HepG2 (cell line): ENCODE data around the gene TMEM225B. TPM values are rescaled to one million over a fixed set of nuclear protein-coding genes. Genes with fewer than 3 reads are reported as not detected.

Experiments used
- CBX5 ChIP-seq: sonication (generic); formaldehyde crosslinking; IDR thresholded peaks from 2 replicates; pipeline ENCODE4 v1.4.0; 2020; ENCODE audit warnings: missing genetic modification reagents, borderline replicate concordance
- GATA4 ChIP-seq: sonication (generic); IDR thresholded peaks from 2 replicates; pipeline ENCODE4 v1.6.1; 2016; ENCODE audit warnings: antibody characterized with exemption, low read depth, borderline replicate concordance
- GTF3A ChIP-seq: sonication (generic); formaldehyde crosslinking; conservative IDR thresholded peaks from 2 replicates; pipeline ENCODE4 v1.4.0; 2020; ENCODE audit warnings: mild to moderate bottlenecking, missing genetic modification reagents
- NCOR1 ChIP-seq: fragments of 200-600 bp; sonication (generic); IDR thresholded peaks from 2 replicates; pipeline ENCODE4 v1.7.0; 2017; ENCODE audit warnings: antibody characterized with exemption, low read length, borderline replicate concordance
- PHF20 ChIP-seq: sonication (generic); formaldehyde crosslinking; IDR thresholded peaks from 2 replicates; pipeline ENCODE4 v1.5.0; 2020; ENCODE audit warnings: mild to moderate bottlenecking, missing genetic modification reagents
- PRPF4 ChIP-seq: fragments of 200-400 bp; formaldehyde crosslinking; IDR thresholded peaks from 2 replicates; pipeline ENCODE4 v1.6.1; 2016; ENCODE audit warnings: low read length, low read depth; ENCODE audit not compliant: poor library complexity, severe bottlenecking
- RFX1 ChIP-seq: fragments of 450-650 bp; IDR thresholded peaks from 2 replicates; pipeline ENCODE4 v1.6.1; 2017
- SP140L ChIP-seq: sonication (generic); formaldehyde crosslinking; IDR thresholded peaks from 2 replicates; pipeline ENCODE4 v1.4.0; 2020; ENCODE audit warnings: missing genetic modification reagents, borderline replicate concordance
- WIZ ChIP-seq: sonication (generic); formaldehyde crosslinking; IDR thresholded peaks from 2 replicates; pipeline ENCODE4 v1.5.1; 2020; ENCODE audit warnings: mild to moderate bottlenecking, missing genetic modification reagents
- ZNF296 ChIP-seq: sonication (generic); formaldehyde crosslinking; conservative IDR thresholded peaks from 2 replicates; pipeline ENCODE4 v1.5.0; 2020; ENCODE audit warnings: mild to moderate bottlenecking, missing genetic modification reagents
- ZNF326 ChIP-seq: sonication (generic); formaldehyde crosslinking; IDR thresholded peaks from 2 replicates; pipeline ENCODE4 v1.4.0; 2020; ENCODE audit warnings: missing genetic modification reagents, borderline replicate concordance
- ZNF431 ChIP-seq: sonication (generic); formaldehyde crosslinking; IDR thresholded peaks from 2 replicates; pipeline ENCODE4 v1.9.0; 2022; ENCODE audit warnings: missing genetic modification reagents, low read depth, mild to moderate bottlenecking, borderline replicate concordance
- ZNF614 ChIP-seq: IDR thresholded peaks from 2 replicates; pipeline ENCODE4 v1.6.1; 2018; ENCODE audit warnings: missing biosample characterization, missing genetic modification reagents, inconsistent platforms, borderline replicate concordance
- ZNF703 ChIP-seq: sonication (generic); formaldehyde crosslinking; IDR thresholded peaks from 2 replicates; pipeline ENCODE4 v1.5.1; 2020; ENCODE audit warnings: missing genetic modification reagents, mild to moderate bottlenecking, moderate library complexity, borderline replicate concordance
- ZNF749 ChIP-seq: sonication (generic); formaldehyde crosslinking; IDR thresholded peaks from 2 replicates; pipeline ENCODE4 v1.8.0; 2022; ENCODE audit warnings: mild to moderate bottlenecking, missing genetic modification reagents, moderate library complexity, borderline replicate concordance
- ZNF772 ChIP-seq: sonication (generic); formaldehyde crosslinking; IDR thresholded peaks from 2 replicates; pipeline ENCODE4 v1.5.0; 2020; ENCODE audit warnings: mild to moderate bottlenecking, missing genetic modification reagents
- ZNF775 ChIP-seq: sonication (generic); formaldehyde crosslinking; IDR thresholded peaks from 2 replicates; pipeline ENCODE4 v1.4.0; 2020; ENCODE audit warnings: missing genetic modification reagents, mild to moderate bottlenecking, moderate library complexity, borderline replicate concordance
- ZNF781 ChIP-seq: sonication (generic); formaldehyde crosslinking; IDR thresholded peaks from 2 replicates; pipeline ENCODE4 v1.5.1; 2020; ENCODE audit warnings: borderline replicate concordance, mild to moderate bottlenecking, missing genetic modification reagents; ENCODE audit errors: not compliant biosample characterization
- ZSCAN29 ChIP-seq: sonication (generic); formaldehyde crosslinking; conservative IDR thresholded peaks from 2 replicates; pipeline ENCODE4 v1.4.0; 2020; ENCODE audit warnings: mild to moderate bottlenecking, missing genetic modification reagents
- polyA plus RNA-seq, 8 experiments: library from polyadenylated mRNA; depleted of rRNA in 3 of 8; stranded (reverse) in 7 of 8; unstranded in 1 of 8; fragments of >200 nt; fragmentation: Illumina TruSeq in 4 of 8; extraction: Trizol in 4 of 8; gene quantifications; 2 replicates each; pipeline versions ENCODE4 v1.2.1 to v1.2.3, GENCODE V29; 2011 to 2016; ENCODE audit warnings: low read depth in 4 of 8, missing spikeins in 1 of 8, mixed read lengths in 1 of 8; ENCODE audit not compliant: insufficient read depth in 1 of 8
- total RNA-seq, 5 experiments: library from RNA; depleted of rRNA; stranded (reverse); fragments of >200 nt; fragmentation: Illumina TruSeq; extraction: Trizol; gene quantifications; 2 replicates each; pipeline ENCODE4 v1.2.3, GENCODE V29; 2016; ENCODE audit warnings: low read depth in 1 of 5
- TF ChIP-seq, protein P1 (sequence below): sonication (generic); formaldehyde crosslinking; IDR thresholded peaks from 2 replicates; pipeline ENCODE4 v1.5.0; 2020; ENCODE audit warnings: missing genetic modification reagents, mild to moderate bottlenecking, borderline replicate concordance
- TF ChIP-seq, protein P2 (sequence below): sonication (generic); formaldehyde crosslinking; IDR thresholded peaks from 2 replicates; pipeline ENCODE4 v1.9.0; 2021; ENCODE audit warnings: missing genetic modification reagents, mild to moderate bottlenecking, borderline replicate concordance
- TF ChIP-seq, protein P3 (sequence below): sonication (generic); formaldehyde crosslinking; IDR thresholded peaks from 2 replicates; pipeline ENCODE4 v1.9.0; 2021; ENCODE audit warnings: missing genetic modification reagents, borderline replicate concordance
- TF ChIP-seq, protein P4 (sequence below): IDR thresholded peaks from 2 replicates; pipeline ENCODE4 v1.6.1; 2016; ENCODE audit warnings: missing genetic modification reagents, missing compliant biosample characterization

The TMEM225B gene
- total and polyA plus RNA-seq, 2 of the 13 experiments (the other 11 are each of a cell fraction or from before 2014, with no cell fraction given), result 0.78 to 0.95 TPM

DNA sequence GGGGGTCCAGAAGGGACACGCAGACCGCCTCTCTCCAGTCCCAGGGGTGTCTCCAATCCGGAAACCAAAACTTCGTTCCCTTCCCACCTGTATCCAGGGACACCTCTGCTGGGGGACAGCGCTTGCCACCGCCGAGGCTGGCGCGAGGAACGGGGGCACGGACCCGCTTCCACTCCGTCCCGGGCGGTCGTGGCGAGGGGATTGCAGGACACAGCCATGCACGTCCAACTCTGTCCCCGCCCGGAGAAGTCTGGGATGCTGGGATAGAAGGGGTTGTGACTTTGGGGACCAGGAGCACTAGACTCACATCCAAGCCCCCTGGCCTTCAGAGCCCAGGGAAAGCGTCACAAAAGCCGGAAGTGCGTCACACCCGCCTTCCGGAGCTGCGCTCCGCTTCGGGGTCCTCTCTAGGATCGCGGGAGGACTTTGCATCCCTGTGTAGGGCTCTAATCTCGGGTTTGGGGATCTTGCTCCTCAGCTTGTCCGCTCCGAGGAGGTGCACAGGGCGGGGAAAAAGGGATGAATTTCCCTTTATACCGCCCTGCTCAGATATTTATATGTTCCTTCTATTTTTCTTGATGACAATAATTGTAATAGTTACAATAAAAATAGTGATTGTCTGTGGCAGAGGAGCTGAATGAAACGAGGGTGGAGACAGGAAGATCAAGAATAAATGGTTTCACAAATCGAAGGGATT lies 46.2 kb upstream of the TMEM225B start, which contains the start of gene FAM200A (continued):
- TF ChIP-seq, protein P1, sequence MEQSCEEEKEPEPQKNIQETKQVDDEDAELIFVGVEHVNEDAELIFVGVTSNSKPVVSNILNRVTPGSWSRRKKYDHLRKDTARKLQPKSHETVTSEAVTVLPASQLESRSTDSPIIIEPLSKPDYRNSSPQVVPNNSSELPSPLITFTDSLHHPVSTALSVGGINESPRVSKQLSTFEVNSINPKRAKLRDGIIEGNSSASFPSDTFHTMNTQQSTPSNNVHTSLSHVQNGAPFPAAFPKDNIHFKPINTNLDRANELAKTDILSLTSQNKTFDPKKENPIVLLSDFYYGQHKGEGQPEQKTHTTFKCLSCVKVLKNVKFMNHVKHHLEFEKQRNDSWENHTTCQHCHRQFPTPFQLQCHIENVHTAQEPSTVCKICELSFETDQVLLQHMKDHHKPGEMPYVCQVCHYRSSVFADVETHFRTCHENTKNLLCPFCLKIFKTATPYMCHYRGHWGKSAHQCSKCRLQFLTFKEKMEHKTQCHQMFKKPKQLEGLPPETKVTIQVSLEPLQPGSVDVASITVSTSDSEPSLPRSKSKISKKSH (CRISPR knock-in tag), result peak; percentile 80; the same call in 1 of the 2 replicates
- peak; percentile 65; the same call in 1 of the 2 replicates for TF ChIP-seq ZNF614 (CRISPR knock-in tag)
- TF ChIP-seq CBX5 (CRISPR knock-in tag), result peak; percentile 55; the same call in 1 of the 2 replicates
- TF ChIP-seq GATA4, result no peak
- TF ChIP-seq ZNF431 (CRISPR knock-in tag), result no peak
- TF ChIP-seq PRPF4, result no peak
- TF ChIP-seq, protein P2, sequence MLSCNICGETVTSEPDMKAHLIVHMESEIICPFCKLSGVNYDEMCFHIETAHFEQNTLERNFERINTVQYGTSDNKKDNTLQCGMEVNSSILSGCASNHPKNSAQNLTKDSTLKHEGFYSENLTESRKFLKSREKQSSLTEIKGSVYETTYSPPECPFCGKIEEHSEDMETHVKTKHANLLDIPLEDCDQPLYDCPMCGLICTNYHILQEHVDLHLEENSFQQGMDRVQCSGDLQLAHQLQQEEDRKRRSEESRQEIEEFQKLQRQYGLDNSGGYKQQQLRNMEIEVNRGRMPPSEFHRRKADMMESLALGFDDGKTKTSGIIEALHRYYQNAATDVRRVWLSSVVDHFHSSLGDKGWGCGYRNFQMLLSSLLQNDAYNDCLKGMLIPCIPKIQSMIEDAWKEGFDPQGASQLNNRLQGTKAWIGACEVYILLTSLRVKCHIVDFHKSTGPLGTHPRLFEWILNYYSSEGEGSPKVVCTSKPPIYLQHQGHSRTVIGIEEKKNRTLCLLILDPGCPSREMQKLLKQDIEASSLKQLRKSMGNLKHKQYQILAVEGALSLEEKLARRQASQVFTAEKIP (CRISPR knock-in tag), result no peak
- no peak for TF ChIP-seq NCOR1
- peak; percentile 66; the same call in 1 of the 2 replicates for TF ChIP-seq ZNF703 (CRISPR knock-in tag)
- TF ChIP-seq SP140L (CRISPR knock-in tag), result peak; percentile 57; the same call in 1 of the 2 replicates
- TF ChIP-seq, protein P3, sequence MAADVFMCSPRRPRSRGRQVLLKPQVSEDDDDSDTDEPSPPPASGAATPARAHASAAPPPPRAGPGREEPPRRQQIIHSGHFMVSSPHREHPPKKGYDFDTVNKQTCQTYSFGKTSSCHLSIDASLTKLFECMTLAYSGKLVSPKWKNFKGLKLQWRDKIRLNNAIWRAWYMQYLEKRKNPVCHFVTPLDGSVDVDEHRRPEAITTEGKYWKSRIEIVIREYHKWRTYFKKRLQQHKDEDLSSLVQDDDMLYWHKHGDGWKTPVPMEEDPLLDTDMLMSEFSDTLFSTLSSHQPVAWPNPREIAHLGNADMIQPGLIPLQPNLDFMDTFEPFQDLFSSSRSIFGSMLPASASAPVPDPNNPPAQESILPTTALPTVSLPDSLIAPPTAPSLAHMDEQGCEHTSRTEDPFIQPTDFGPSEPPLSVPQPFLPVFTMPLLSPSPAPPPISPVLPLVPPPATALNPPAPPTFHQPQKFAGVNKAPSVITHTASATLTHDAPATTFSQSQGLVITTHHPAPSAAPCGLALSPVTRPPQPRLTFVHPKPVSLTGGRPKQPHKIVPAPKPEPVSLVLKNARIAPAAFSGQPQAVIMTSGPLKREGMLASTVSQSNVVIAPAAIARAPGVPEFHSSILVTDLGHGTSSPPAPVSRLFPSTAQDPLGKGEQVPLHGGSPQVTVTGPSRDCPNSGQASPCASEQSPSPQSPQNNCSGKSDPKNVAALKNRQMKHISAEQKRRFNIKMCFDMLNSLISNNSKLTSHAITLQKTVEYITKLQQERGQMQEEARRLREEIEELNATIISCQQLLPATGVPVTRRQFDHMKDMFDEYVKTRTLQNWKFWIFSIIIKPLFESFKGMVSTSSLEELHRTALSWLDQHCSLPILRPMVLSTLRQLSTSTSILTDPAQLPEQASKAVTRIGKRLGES (CRISPR knock-in tag), result no peak
- TF ChIP-seq WIZ (CRISPR knock-in tag), result no peak
- no peak for TF ChIP-seq ZSCAN29
- TF ChIP-seq ZNF775, result no peak
- TF ChIP-seq PHF20 (CRISPR knock-in tag), result peak; percentile 95
- TF ChIP-seq ZNF772, result peak; percentile 71; the same call in 1 of the 2 replicates
- no peak for TF ChIP-seq ZNF296 (CRISPR knock-in tag)
- no peak for TF ChIP-seq RFX1
- TF ChIP-seq, protein P4, sequence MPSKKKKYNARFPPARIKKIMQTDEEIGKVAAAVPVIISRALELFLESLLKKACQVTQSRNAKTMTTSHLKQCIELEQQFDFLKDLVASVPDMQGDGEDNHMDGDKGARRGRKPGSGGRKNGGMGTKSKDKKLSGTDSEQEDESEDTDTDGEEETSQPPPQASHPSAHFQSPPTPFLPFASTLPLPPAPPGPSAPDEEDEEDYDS, result peak; percentile 84
- TF ChIP-seq GTF3A (CRISPR knock-in tag), result no peak
- no peak for TF ChIP-seq ZNF749 (CRISPR knock-in tag)
- peak; percentile 60 for TF ChIP-seq ZNF781
- TF ChIP-seq ZNF326 (CRISPR knock-in tag), result no peak
